SH-SY5Y (cell line): ENCODE measurements around the gene MYL3.

Experiments
- GATA2 ChIP-seq: IDR thresholded peaks from 2 replicates; pipeline ENCODE4 v1.6.1; 2011; ENCODE audit warnings: mild to moderate bottlenecking, low read depth, low read length
- GATA3 ChIP-seq: IDR thresholded peaks from 2 replicates; pipeline ENCODE4 v1.6.1; 2011; ENCODE audit warnings: low read depth, mild to moderate bottlenecking, low read length, moderate library complexity

GRCh38 chr3:46821553-46821952 lies 41.7 kb downstream of the MYL3 start:
- TF ChIP-seq GATA2, result no peak
- no peak for TF ChIP-seq GATA3
